Spleen (tissue), 11 donors: ENCODE measurements around the gene GPHN. TPM values are rescaled to one million over a fixed set of nuclear protein-coding genes. Genes with fewer than 3 reads are reported as not detected.

ENCODE experiments used
- DNase-seq: peaks from one replicate; pipeline ENCODE4 v3.0.0-alpha.2; 2020
- H3K27ac ChIP-seq, 8 donors: fragments of 200-600 bp; sonication (generic) in 7 of 8; 1 replicate in 4 of 8; 2 replicates in 4 of 8; pipeline versions ENCODE4 v1.5.0 to v1.8.0; 2016 to 2021; ENCODE audit warnings: inconsistent platforms in 4 of 8, mild to moderate bottlenecking in 4 of 8, moderate library complexity in 1 of 8
- H3K27me3 ChIP-seq, 7 donors: fragments of 200-600 bp; sonication (generic) in 6 of 7; replicated peaks in 1 of 7; 1 replicate in 4 of 7; 2 replicates in 3 of 7; pipeline versions ENCODE4 v1.5.0 to v1.8.0; 2016 to 2021; ENCODE audit warnings: inconsistent platforms in 3 of 7, mild to moderate bottlenecking in 1 of 7
- H3K36me3 ChIP-seq, 6 donors: fragments of 200-600 bp; sonication (generic) in 5 of 6; 1 replicate in 4 of 6; 2 replicates in 2 of 6; pipeline versions ENCODE4 v1.5.0 to v1.8.0; 2016 to 2021; ENCODE audit warnings: inconsistent platforms in 2 of 6
- H3K4me1 ChIP-seq, 6 donors: fragments of 200-600 bp; sonication (generic) in 5 of 6; 1 replicate in 3 of 6; 2 replicates in 3 of 6; pipeline versions ENCODE4 v1.5.0 to v1.8.0; 2016 to 2021; ENCODE audit warnings: inconsistent platforms in 3 of 6
- H3K4me3 ChIP-seq, 8 donors: fragments of 200-600 bp; sonication (generic) in 7 of 8; 1 replicate in 4 of 8; 2 replicates in 4 of 8; pipeline versions ENCODE4 v1.5.0 to v1.8.0; 2016 to 2021; ENCODE audit warnings: inconsistent platforms in 4 of 8, mild to moderate bottlenecking in 4 of 8, moderate library complexity in 2 of 8
- H3K9me3 ChIP-seq, 8 donors: fragments of 200-600 bp; sonication (generic) in 7 of 8; 1 replicate in 4 of 8; 2 replicates in 4 of 8; pipeline versions ENCODE4 v1.5.0 to v1.8.0; 2016 to 2021; ENCODE audit warnings: inconsistent platforms in 4 of 8
- CTCF ChIP-seq, 11 experiments: fragments of 200-600 bp in 7 of 11; fragments of 450-650 bp in 4 of 11; sonication (generic) in 4 of 11; IDR thresholded peaks in 8 of 11; conservative IDR thresholded peaks in 3 of 11; 1 replicate in 7 of 11; 2 replicates in 4 of 11; pipeline versions ENCODE4 v1.4.0 to v1.8.0; 2016 to 2021; ENCODE audit warnings: antibody characterized with exemption in 11 of 11, inconsistent platforms in 4 of 11, mild to moderate bottlenecking in 1 of 11
- POLR2A ChIP-seq, 3 donors: fragments of 450-650 bp; IDR thresholded peaks; one replicate each; pipeline ENCODE4 v1.5.1; 2017; ENCODE audit warnings: antibody characterized with exemption in 3 of 3, mild to moderate bottlenecking in 1 of 3
- POLR2AphosphoS5 ChIP-seq, 3 donors: sonication (generic); formaldehyde crosslinking; IDR thresholded peaks; one replicate each; pipeline ENCODE4 v1.5.1; 2017; ENCODE audit warnings: antibody characterized with exemption in 3 of 3
- WGBS, 5 donors: extraction: QIAGEN DNeasy Blood & Tissue Kit in 3 of 5; methylation state at CpG; one replicate each; pipeline versions ENCODE4 v1.1.5 to v1.1.7; 2013 to 2018; 5-methylcytosine and 5-hydroxymethylcytosine counted together
- intact Hi-C: fragments of 100-400 bp; cut with DNase I; formaldehyde crosslinking; loops from one replicate; pipeline ENCODE4 v1.15.0; 2023; ENCODE audit warnings: low total_unique reads
- polyA plus RNA-seq, 3 donors: library from polyadenylated mRNA; stranded (reverse); fragments of 200-250 nt; gene quantifications; one replicate each; pipeline ENCODE4 v1.2.1, GENCODE V29; 2013
- total RNA-seq, 7 donors: library from RNA; depleted of rRNA in 3 of 7; stranded (reverse); fragments of >200 nt in 3 of 7; fragmentation: NEBNext Ultra II Directional in 4 of 7; extraction: Animal tissue kit (Norgen Biotek cat#: 25700) in 4 of 7; gene quantifications; one replicate each; pipeline versions ENCODE4 v1.1.0 to v1.2.1, GENCODE V29; 2016 to 2021
- donor health status: healthy with polysubstance abuse.
- donor health status: DM: no; HTN: no; CAD: no; lungs with moderate emphysema.
- donor health status: DM: no; HTN: no; CAD: no.
- donor health status: Bipolar disorder and iron deficiency.
- donor health status: healthy.
- donor health status: DM: no; HTN: no; CAD: no.
- donor health status: DM: yes; HTN: yes; CAD: no.

The GPHN gene
- total and polyA plus RNA-seq, 10 donors, result 9.0 to 26.9 (median 15.7) TPM

- Histone ChIP-seq H3K27me3 (no peaks in the 10 kb centered on the region), H3K4me3 (no peak within 1 kb of the TSS), H3K36me3 (no peaks in the 10 kb centered on the region), H3K4me1 (no peaks in the 10 kb centered on the region), H3K9me3 (no peaks in the 10 kb centered on the region), H3K27ac (no peak within 1 kb of the TSS)
- no peak for DNase-seq
- 74 to 89% (median 79%) methylated on average over 2 of the region's 2 CpGs for WGBS, 5 donors
- intact Hi-C loops, result no loop called here
- TF ChIP-seq CTCF (IDR thresholded peaks at IDR 0.05 in 8 of 11, conservative IDR thresholded peaks at IDR 0.05 in 3 of 11) (no peak), POLR2A (IDR thresholded peaks at IDR 0.05) (no peak), POLR2AphosphoS5 (IDR thresholded peaks at IDR 0.05) (no peak)
These were observed 22.0 kb upstream of the GPHN start, which contains the start of gene CCDC196 for GRCh38 chr14:66485910-66486421. TSS of gene CCDC196 (plus strand) at chr14:66486371. CDS start at chr14:66486503, 132 bp downstream.

- DNase-seq, result no peak
- TF ChIP-seq CTCF (IDR thresholded peaks at IDR 0.05 in 8 of 11, conservative IDR thresholded peaks at IDR 0.05 in 3 of 11) (no peak), POLR2AphosphoS5 (IDR thresholded peaks at IDR 0.05) (no peak), POLR2A (IDR thresholded peaks at IDR 0.05) (no peak)
- Histone ChIP-seq H3K36me3 (no peaks in the 10 kb centered on the region), H3K27me3 (no peaks in the 10 kb centered on the region), H3K9me3 (no peaks in the 10 kb centered on the region), H3K4me3 (no peak overlapping the region), H3K27ac (no peak overlapping the region), H3K4me1 (no peaks in the 10 kb centered on the region)
- intact Hi-C loops, result no loop called here
- WGBS, 5 donors, result 20 to 46% (median 35%) methylated on average over 2 of the region's 2 CpGs
These were observed 20.8 kb upstream of the GPHN start for GRCh38 chr14:66487164-66487563.

GRCh38 chr14:66490143-66491111, 17.5 kb upstream of the GPHN start:
- Histone ChIP-seq H3K4me3 (no peak overlapping the region), H3K27me3 (no peaks in the 10 kb centered on the region), H3K9me3 (no peaks in the 10 kb centered on the region), H3K4me1 (peaks cover 0 to 3% (median 0%) of the 10 kb centered on the region in 6 donors), H3K36me3 (no peaks in the 10 kb centered on the region), H3K27ac (no peak overlapping the region)
- intact Hi-C loops, result loop anchor here (10.0 kb wide), 1 partner anchor 624 kb away; no protein-coding TSS in a partner anchor
- no peak for DNase-seq
- TF ChIP-seq POLR2A (IDR thresholded peaks at IDR 0.05) (no peak), POLR2AphosphoS5 (IDR thresholded peaks at IDR 0.05) (no peak), CTCF (IDR thresholded peaks at IDR 0.05 in 8 of 11, conservative IDR thresholded peaks at IDR 0.05 in 3 of 11) (no peak)
- WGBS, 5 donors, result 59 to 70% (median 65%) methylated on average over 3 of the region's 3 CpGs

GRCh38 chr14:66493750-66494149, 14.2 kb upstream of the GPHN start:
- intact Hi-C loops, result loop anchor here (10.0 kb wide), 1 partner anchor 621 kb away; no protein-coding TSS in a partner anchor

More at GRCh38 chr14:66493750-66494149, 14.2 kb upstream of the GPHN start:
- Histone ChIP-seq H3K36me3 (no peaks in the 10 kb centered on the region), H3K27ac (no peak overlapping the region), H3K9me3 (no peaks in the 10 kb centered on the region), H3K4me1 (peaks cover 0 to 24% (median 5%) of the 10 kb centered on the region in 6 donors), H3K4me3 (no peak overlapping the region), H3K27me3 (no peaks in the 10 kb centered on the region)
- TF ChIP-seq POLR2A (IDR thresholded peaks at IDR 0.05), result no peak
- TF ChIP-seq CTCF (IDR thresholded peaks at IDR 0.05 in 8 of 11, conservative IDR thresholded peaks at IDR 0.05 in 3 of 11), result no peak
- TF ChIP-seq POLR2AphosphoS5 (IDR thresholded peaks at IDR 0.05), result no peak
- DNase-seq, result no peak
